Fibroblast of lung (primary cell): ENCODE data around the gene DOCK8.

Experiments
- CTCF ChIP-seq, 2 donors: IDR thresholded peaks in 1 of 2; conservative IDR thresholded peaks in 1 of 2; 1 replicate in 1 of 2; 2 replicates in 1 of 2; pipeline ENCODE4 v1.5.1; 2011 to 2012; ENCODE audit warnings: low read length in 2 of 2, control low read depth in 1 of 2, inconsistent platforms in 1 of 2, low read depth in 1 of 2, mild to moderate bottlenecking in 1 of 2
- EZH2 ChIP-seq: IDR thresholded peaks from 2 replicates; pipeline ENCODE4 v1.5.1; 2012; ENCODE audit warnings: low read length, control low read depth, mild to moderate bottlenecking; ENCODE audit errors: missing control alignments

DNA sequence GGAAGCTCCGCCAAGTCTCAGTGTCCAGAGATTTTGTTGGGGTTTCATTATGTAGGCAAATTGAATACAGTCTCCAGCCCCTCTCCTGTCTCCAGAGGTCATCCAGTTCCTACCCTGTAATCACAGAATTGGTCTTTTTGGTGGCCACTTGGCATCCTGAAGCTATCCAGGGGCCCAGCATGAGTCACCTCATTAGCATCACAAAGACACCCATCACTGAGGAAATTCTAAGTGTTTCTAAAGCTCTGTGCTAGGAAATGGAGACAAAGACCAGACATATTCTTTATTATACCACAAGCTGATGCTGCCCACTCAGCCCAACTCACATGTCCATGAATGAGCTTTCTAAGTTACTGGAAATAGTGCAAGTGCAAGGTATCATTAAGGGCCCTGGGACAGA lies 229.9 kb downstream of the DOCK8 start:
- no peak for TF ChIP-seq EZH2
- no peak for TF ChIP-seq CTCF (conservative IDR thresholded peaks at IDR 0.05 in 1 of 2, IDR thresholded peaks at IDR 0.05 in 1 of 2; ENCODE audit: low read depth in 1 of 2, low read length in 2 of 2)
